HG03457 (cell line): ENCODE measurements around the gene COA8.

Experiments used
- ATAC-seq: cut with Tn5 transposase; IDR thresholded peaks from one replicate; pipeline ENCODE4 v1.9.1; 2021; ENCODE audit warnings: moderate number of reproducible peaks; ENCODE audit not compliant: unreplicated experiment

The COA8 gene

GRCh38 chr14:103535891-103536565 lies 26.7 kb upstream of the COA8 start:
- ATAC-seq, result no peak

- ATAC-seq, result no peak
Observed at GRCh38 chr14:103536693-103537092, 26.1 kb upstream of the COA8 start.

DNA sequence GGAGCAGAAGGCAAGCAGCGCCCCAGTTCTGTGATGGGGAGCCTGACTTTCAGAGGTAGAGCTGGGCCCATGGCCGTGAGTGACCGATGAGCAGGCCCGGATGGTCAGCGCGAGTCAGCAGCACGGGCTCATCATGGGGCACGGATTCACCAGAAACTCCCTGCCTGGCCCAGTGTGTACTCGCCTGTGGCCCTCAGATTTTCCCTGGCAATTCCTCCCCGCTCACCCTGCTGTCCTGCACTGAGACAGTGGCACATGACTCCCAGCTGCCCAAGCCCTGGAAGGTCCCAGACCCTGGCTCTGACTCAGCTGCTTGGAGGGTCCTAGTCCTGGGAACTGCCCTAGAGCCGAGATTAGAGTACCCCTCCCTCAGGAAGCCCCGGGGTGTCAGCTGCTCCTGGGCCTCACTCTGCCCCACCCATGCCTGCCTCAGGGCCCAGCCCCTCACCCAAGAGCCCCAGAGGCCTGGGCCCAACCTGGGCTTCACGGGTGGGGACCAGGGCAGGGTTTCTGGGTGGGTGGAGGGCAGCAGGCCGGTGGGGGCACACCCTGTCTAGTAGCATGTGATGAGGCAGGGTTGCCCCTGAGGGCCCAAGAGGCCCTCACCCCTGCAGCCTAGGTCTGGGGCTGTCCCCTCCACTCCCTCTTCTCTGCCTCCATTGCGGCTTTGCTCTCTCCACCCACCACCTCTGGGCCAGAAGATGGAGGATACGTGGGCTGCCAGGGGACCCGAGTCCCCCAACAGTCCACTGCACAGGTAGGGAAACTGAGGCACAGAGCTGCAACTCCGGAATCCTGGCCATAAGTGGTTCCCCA lies 25.4 kb upstream of the COA8 start:
- no peak for ATAC-seq

DNA sequence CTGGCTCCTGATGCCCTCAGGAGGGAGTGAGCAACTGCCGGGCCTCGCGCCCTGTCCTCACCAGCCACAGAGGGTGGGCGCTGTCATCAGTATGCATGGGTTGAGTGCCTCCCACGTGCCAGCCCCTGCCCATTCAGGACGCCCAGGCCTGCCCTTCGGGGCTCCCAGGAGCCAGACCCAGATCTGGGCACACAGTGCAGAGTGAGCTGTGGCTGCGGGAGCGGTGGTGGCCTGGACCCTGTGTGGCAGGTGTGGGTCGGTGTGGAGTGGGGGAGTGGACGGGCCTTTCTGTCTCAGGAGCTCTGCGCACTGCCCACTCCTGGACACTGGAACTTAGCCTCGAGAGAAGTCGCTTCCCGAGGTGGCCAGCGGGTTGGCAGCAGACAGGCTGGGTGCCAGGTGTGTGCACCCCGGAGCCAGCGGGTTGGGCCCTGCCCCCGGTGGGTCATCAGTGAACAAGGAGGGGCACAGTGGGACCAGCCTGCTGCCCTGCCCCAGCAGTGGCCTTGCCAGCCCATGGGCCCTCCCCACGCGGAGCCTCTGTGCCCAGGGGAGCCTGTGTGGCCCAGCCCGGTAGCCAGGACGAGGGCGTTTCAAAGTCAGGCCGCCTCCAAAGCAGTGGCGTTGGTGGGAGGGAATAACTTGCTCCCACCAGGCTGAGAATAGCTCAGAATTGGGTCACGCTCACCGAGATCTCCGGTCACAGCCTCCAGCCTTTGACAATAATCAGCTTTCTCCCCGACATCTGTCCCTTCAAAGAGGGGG lies 24.3 kb upstream of the COA8 start:
- ATAC-seq, result no peak

- ATAC-seq, result no peak
Observed at GRCh38 chr14:103539056-103539825, 23.5 kb upstream of the COA8 start.

DNA sequence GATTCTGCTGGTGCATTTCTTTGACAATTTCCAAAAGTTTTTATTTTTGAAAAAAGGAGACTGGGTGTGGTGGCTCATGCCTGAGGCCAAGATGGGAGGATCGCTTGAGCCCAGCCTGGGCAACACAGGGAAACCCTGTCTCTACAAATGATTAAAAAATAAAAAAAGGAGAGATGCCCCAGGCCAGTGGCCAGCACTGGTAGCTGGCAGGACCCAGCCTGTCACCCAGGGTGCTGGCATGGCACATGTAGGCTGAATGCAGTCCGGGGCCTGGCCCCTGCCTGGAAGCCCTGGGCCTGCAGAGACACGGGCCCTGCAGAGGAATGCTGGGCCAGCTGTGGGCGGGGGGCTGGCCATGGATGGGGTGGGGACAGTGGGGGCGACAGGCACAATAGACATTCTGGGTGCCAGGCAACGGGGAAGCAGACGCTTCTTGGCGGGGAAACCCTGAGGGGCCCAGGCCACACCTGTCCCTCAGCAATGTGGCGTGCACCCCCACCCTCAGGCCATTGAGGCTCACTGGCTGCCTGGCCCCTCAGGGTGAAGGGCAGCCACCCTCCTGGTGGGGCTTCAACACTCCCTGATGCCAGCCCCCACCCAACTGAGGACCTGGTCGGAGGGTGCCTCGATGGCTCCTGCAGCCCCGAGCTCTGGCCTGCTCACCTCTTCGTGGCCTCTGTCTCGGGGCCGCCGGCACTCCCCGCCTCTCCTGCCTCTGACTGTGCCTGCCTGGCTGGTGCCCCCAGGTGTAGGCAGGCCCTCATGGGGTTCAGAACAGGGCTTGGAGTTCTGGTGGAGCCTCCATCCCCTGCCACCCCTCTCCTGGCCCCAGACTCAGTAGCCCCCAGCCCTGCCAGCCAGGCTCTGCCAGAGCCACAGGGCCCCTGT lies 21.7 kb upstream of the COA8 start:
- no peak for ATAC-seq

GRCh38 chr14:103541709-103542604 lies 20.8 kb upstream of the COA8 start:
- no peak for ATAC-seq

GRCh38 chr14:103542605-103543088 lies 20.1 kb upstream of the COA8 start:
- ATAC-seq, result no peak

- no peak for ATAC-seq
Observed at GRCh38 chr14:103543140-103543539, 19.6 kb upstream of the COA8 start.

DNA sequence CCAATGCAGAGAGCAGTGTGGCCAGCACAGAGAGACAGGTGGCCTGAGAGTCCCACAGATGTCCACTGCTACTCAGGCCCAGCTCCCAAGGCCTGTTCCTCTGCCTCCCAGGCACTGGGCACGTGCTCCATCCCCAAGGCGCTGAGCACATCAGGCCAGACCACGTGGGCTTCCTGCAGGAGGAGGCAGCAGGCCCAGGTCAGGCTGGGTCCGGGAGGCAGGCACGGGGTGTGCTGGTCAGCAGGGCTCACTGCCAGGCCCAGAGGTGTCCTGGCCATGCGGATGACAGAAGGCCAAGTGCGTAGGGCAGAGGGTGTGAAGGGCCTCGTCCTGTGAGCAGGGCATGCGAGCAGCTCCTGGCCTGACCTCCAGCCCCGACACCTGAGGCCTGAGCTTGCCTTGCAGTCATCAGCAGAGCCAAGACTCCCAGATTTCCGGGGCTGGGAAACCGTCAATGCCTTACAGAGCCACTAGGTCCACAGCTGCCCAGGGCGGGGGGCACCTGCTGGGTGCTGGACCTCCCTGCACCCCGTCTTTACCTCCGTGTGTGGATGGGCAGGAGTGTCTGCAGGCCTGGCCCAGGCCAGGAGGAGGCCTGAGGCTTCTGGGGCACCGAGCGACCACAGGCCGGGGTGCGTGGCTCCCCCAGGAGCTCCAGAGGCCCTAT lies 18.9 kb upstream of the COA8 start:
- no peak for ATAC-seq

- ATAC-seq, result no peak
Observed at GRCh38 chr14:103544388-103545218, 18.2 kb upstream of the COA8 start.

DNA sequence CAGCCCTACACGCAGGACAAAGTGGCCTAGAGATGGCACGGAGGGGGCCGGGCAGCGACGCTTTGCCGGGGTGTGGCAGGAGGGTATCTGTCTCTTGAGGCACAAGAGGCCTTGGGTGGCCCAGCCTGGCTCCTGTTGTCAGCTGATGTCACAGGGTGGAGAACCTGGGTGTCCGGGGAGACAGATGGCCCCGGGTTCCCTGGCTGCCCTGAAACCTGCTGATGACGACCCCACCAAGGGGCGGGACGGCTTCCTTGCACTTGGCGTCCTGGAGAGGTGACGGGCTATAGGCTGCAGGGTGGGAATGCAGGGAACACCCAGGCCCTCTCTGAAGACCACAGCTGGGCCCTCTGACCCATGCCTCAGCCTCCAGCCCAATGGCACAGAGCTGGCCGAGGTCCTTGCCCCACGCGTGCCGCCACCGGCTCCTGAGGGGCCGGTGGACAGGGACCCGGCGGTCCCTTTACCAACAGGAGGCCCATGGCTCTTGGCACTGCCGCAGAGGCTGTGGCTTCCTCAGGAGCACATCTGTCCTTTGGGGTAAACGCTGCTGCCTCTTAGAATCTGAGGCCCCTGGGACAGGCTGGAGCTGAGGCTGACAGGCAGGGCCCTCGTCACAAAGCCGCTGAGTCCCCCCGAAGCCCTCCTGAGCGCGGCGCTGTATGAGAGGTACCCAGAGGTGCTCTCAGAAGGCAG lies 17.4 kb upstream of the COA8 start:
- no peak for ATAC-seq

GRCh38 chr14:103545915-103546651 lies 16.7 kb upstream of the COA8 start:
- no peak for ATAC-seq

DNA sequence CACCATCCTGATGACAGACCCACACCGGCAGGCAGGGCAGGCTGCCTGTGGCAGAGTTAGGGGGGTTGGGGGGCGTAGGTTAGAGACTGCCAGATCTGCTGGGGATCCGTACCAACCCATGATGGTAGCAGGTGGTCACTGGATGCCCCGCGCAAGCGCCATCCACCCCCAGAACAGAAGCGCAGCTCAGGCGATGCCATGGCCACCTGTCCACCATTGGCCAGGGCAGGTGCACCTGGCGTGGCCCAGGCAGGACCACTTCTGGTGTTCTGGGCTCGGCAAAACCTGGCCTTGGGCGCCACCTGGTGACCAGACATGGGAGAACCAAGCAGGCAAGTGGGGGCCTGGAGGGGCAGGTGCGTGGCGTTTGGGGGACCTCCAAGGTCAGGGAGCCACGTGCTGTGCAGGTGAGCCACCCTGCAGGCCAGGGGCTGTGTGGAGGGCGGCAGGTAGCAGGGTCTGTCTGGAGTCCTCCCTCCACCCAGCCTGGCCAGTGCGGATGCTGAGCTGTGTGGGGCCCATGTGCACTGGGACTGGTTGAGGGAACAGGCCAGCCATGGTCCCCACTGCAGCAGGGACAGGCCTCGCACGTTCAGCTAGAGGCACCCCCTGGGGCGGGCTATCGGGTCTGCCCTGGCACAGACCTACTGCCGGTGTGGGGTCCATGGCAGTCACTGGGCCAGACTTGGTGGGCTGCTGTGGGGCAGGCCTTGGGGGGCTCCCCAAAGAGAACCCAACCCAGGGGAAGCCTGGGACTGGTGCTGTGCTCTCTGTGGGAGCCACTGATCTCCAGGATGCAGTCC lies 15.9 kb upstream of the COA8 start:
- no peak for ATAC-seq

DNA sequence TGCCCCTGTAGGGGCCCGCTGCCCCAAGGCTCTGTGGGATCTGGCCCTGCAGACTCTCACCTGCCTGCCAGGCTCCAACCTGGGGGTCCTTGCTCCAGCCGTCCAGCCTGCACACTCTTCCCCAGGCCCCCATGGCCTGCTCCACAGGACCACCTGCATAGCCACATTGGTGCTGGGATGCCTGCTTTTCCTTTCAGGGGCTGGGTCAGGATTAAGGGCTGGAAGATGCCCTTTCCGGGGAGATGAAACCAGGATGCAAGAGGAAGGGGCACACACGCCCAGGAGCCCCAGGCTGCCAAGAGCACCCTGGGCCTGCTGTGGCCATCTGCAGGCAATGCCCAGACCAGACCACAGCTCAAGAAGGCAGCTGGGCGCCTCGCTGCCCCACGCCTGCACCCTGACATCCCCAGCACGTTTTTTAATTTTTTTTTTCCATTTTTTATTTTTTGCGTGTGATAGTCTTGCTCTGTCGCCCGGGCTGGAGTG lies 15.3 kb upstream of the COA8 start:
- no peak for ATAC-seq
